NB4 (cell line): ENCODE data around the gene SARS1.

ENCODE experiments used
- MYC ChIP-seq: IDR thresholded peaks from 2 replicates; pipeline ENCODE4 v1.6.1; 2011; ENCODE audit warnings: low read depth, low read length
- POLR2A ChIP-seq: IDR thresholded peaks from 2 replicates; pipeline ENCODE4 v1.6.1; 2011; ENCODE audit warnings: mild to moderate bottlenecking; ENCODE audit not compliant: insufficient read length; ENCODE audit errors: extremely low read depth
- TF ChIP-seq, protein P1 (sequence below): IDR thresholded peaks from one replicate; pipeline ENCODE4 v1.5.1; 2012; ENCODE audit warnings: low read depth, low read length
- TF ChIP-seq, protein P2 (sequence below): IDR thresholded peaks from 2 replicates; pipeline ENCODE4 v1.6.1; 2011; ENCODE audit warnings: low read depth, low read length

DNA sequence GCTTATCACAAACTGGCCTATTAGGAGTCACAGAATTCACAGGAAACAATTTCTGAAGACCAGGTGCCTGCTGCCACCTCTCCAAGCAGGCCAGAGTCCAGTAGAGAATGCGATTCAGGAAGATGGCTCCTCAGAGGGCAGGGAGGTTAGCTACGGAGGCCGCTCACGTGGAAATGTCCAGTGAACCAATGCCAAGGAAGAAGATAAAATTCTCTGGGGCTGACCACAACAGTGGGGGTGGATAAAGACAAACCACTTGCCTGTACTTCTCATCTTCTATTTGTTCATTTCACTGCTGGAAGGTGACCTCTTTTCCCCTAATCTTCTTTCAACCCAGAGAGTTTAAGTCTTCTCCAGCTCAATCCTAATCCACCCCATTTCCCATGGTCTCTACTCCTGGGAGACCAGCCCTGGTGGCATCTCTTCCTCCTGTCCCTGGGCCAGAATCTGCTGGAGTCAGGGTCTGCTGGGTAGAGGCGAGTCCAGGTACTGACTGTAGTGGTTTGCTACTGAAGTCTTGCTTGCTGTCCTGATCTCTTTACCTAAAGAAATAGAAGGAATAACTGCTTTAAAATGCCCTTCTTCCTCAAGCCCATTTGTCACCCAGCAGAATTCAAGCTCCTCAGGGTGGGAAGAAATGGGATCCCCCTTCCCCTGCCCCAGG lies 66.0 kb downstream of the SARS1 start:
- TF ChIP-seq, protein P1, sequence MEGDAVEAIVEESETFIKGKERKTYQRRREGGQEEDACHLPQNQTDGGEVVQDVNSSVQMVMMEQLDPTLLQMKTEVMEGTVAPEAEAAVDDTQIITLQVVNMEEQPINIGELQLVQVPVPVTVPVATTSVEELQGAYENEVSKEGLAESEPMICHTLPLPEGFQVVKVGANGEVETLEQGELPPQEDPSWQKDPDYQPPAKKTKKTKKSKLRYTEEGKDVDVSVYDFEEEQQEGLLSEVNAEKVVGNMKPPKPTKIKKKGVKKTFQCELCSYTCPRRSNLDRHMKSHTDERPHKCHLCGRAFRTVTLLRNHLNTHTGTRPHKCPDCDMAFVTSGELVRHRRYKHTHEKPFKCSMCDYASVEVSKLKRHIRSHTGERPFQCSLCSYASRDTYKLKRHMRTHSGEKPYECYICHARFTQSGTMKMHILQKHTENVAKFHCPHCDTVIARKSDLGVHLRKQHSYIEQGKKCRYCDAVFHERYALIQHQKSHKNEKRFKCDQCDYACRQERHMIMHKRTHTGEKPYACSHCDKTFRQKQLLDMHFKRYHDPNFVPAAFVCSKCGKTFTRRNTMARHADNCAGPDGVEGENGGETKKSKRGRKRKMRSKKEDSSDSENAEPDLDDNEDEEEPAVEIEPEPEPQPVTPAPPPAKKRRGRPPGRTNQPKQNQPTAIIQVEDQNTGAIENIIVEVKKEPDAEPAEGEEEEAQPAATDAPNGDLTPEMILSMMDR, result no peak
- TF ChIP-seq POLR2A (no peak), MYC (no peak)
- TF ChIP-seq, protein P2, sequence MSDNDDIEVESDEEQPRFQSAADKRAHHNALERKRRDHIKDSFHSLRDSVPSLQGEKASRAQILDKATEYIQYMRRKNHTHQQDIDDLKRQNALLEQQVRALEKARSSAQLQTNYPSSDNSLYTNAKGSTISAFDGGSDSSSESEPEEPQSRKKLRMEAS, result no peak
